OCI-M2 (cell line): ENCODE results near the gene ATOX1.
"Not testable (repeated sequence)": the region's sequence is repeated elsewhere in the genome, so short reads cannot be mapped to it uniquely, and the experiment has no call there.

Source experiments
- DNase-seq: peaks from one replicate; lab custom pipeline; 2025; ENCODE audit not compliant: unreplicated experiment; lab: John Stamatoyannopoulos, UW

Gene ATOX1

GRCh38 chr5:151734064-151734408, 24.4 kb downstream of the ATOX1 start:
- DNase-seq: no peak

- DNase-seq: no peak
Measured at GRCh38 chr5:151733358-151734063, 24.9 kb downstream of the ATOX1 start.

- no peak for DNase-seq
Measured at GRCh38 chr5:151730381-151730780, 28.1 kb downstream of the ATOX1 start.

GRCh38 chr5:151729597-151729996, 28.8 kb downstream of the ATOX1 start:
- not testable (repeated sequence) for DNase-seq

GRCh38 chr5:151724360-151724759, 34.1 kb downstream of the ATOX1 start:
- no peak for DNase-seq

GRCh38 chr5:151722546-151722945, 35.9 kb downstream of the ATOX1 start:
- no peak for DNase-seq

- no peak for DNase-seq
Measured at GRCh38 chr5:151721812-151722391, 36.5 kb downstream of the ATOX1 start.

GRCh38 chr5:151721087-151721646, 37.3 kb downstream of the ATOX1 start:
- DNase-seq: no peak

- no peak for DNase-seq
Measured at GRCh38 chr5:151720215-151720614, 38.2 kb downstream of the ATOX1 start.

- DNase-seq: no peak
Measured at GRCh38 chr5:151719228-151720000, 39.0 kb downstream of the ATOX1 start.

- no peak for DNase-seq
Measured at GRCh38 chr5:151718646-151719045, 39.8 kb downstream of the ATOX1 start.

- no peak for DNase-seq
Measured at GRCh38 chr5:151718153-151718552, 40.3 kb downstream of the ATOX1 start.

GRCh38 chr5:151717416-151717815, 41.0 kb downstream of the ATOX1 start:
- no peak for DNase-seq

GRCh38 chr5:151709109-151709735, 49.2 kb downstream of the ATOX1 start:
- DNase-seq: no peak

- DNase-seq: no peak
Measured at GRCh38 chr5:151708126-151708525, 50.3 kb downstream of the ATOX1 start.

- DNase-seq: no peak
Measured at GRCh38 chr5:151707567-151707966, 50.9 kb downstream of the ATOX1 start.

GRCh38 chr5:151706906-151707305, 51.5 kb downstream of the ATOX1 start:
- no peak for DNase-seq

GRCh38 chr5:151703780-151704179, 54.7 kb downstream of the ATOX1 start:
- no peak for DNase-seq

- no peak for DNase-seq
Measured at GRCh38 chr5:151703227-151703626, 55.2 kb downstream of the ATOX1 start.

- DNase-seq: no peak
Measured at GRCh38 chr5:151700820-151701219, 57.6 kb downstream of the ATOX1 start.

- no peak for DNase-seq
Measured at GRCh38 chr5:151700296-151700695, 58.1 kb downstream of the ATOX1 start.
